K562 (cell line): Measurements from ENCODE around the gene DPP3. TPM values are rescaled to one million over a fixed set of nuclear protein-coding genes. Genes with fewer than 3 reads are reported as not detected.

Source experiments
- ASH1L ChIP-seq: fragments of 450-650 bp; IDR thresholded peaks from 2 replicates; pipeline ENCODE4 v1.6.1; 2018; ENCODE audit warnings: borderline replicate concordance, mild to moderate bottlenecking, low read depth; ENCODE audit not compliant: partially characterized antibody
- BCOR ChIP-seq: fragments of 450-650 bp; IDR thresholded peaks from 2 replicates; pipeline ENCODE4 v1.6.1; 2016
- BHLHE40 ChIP-seq: IDR thresholded peaks from 2 replicates; pipeline ENCODE4 v1.6.1; 2011; ENCODE audit warnings: low read length, improper control_type of control experiment
- CBX2 ChIP-seq: fragments of 200-600 bp; sonication (generic); IDR thresholded peaks from one replicate; pipeline ENCODE4 v1.6.1; 2012; ENCODE audit warnings: mild to moderate bottlenecking, low read length, inconsistent platforms; ENCODE audit not compliant: insufficient read depth, poor library complexity, severe bottlenecking
- DIDO1 ChIP-seq: fragments of 450-650 bp; IDR thresholded peaks from 2 replicates; pipeline ENCODE4 v1.6.1; 2016; ENCODE audit warnings: low read depth, missing biosample characterization, missing genetic modification characterization
- ELF2 ChIP-seq: fragments of 250-450 bp; sonication (Bioruptor Pico); IDR thresholded peaks from 2 replicates; pipeline ENCODE4 v1.5.0; 2021; ENCODE audit warnings: mild to moderate bottlenecking
- GABPA ChIP-seq: fragments of 200-800 bp; sonication (Bioruptor generic); conservative IDR thresholded peaks from 2 replicates; pipeline ENCODE4 v1.6.1; 2016; ENCODE audit warnings: low read depth, missing genetic modification characterization, missing compliant biosample characterization
- GATAD2B ChIP-seq: fragments of 450-650 bp; IDR thresholded peaks from 2 replicates; pipeline ENCODE4 v1.6.1; 2017; ENCODE audit warnings: mild to moderate bottlenecking, borderline replicate concordance
- LCOR ChIP-seq: sonication (generic); formaldehyde crosslinking; IDR thresholded peaks from 2 replicates; pipeline ENCODE4 v1.8.0; 2022; ENCODE audit warnings: mild to moderate bottlenecking, missing genetic modification reagents
- MAFK ChIP-seq: IDR thresholded peaks from 2 replicates; pipeline ENCODE4 v1.6.1; 2011; ENCODE audit warnings: low read length, improper control_type of control experiment
- MCM5 ChIP-seq: fragments of 450-650 bp; IDR thresholded peaks from 2 replicates; pipeline ENCODE4 v1.6.1; 2016; ENCODE audit warnings: low read depth
- MYC ChIP-seq, 2 experiments: fragments of 250-450 bp in 1 of 2; sonication (Bioruptor Pico) in 1 of 2; IDR thresholded peaks; 2 replicates each; pipeline versions ENCODE4 v1.5.1 to v1.6.1; 2012 to 2021; ENCODE audit warnings: low read depth in 2 of 2, borderline replicate concordance in 1 of 2, improper control_type of control experiment in 1 of 2, low read length in 1 of 2, mild to moderate bottlenecking in 1 of 2, moderate library complexity in 1 of 2
- NCOA4 ChIP-seq: fragments of 450-650 bp; IDR thresholded peaks from 2 replicates; pipeline ENCODE4 v1.6.1; 2018; ENCODE audit warnings: mild to moderate bottlenecking; ENCODE audit not compliant: partially characterized antibody
- NRF1 ChIP-seq, 2 experiments: fragments of 450-650 bp; IDR thresholded peaks in 1 of 2; conservative IDR thresholded peaks in 1 of 2; 2 replicates each; pipeline ENCODE4 v1.6.1; 2014; ENCODE audit warnings: mild to moderate bottlenecking in 2 of 2
- NUFIP1 ChIP-seq: fragments of 450-650 bp; IDR thresholded peaks from 2 replicates; pipeline ENCODE4 v1.6.1; 2018; ENCODE audit not compliant: partially characterized antibody
- POLR2A ChIP-seq: fragments of 450-650 bp; conservative IDR thresholded peaks from 2 replicates; pipeline ENCODE4 v1.6.1; 2016
- PRMT5 ChIP-seq: sonication (generic); formaldehyde crosslinking; IDR thresholded peaks from 2 replicates; pipeline ENCODE4 v1.5.0; 2020; ENCODE audit warnings: missing genetic modification reagents
- SIN3B ChIP-seq: fragments of 450-650 bp; IDR thresholded peaks from 2 replicates; pipeline ENCODE4 v1.6.1; 2017; ENCODE audit warnings: low read depth, mild to moderate bottlenecking, moderate library complexity
- SMAD1 ChIP-seq: fragments of 150-350 bp; IDR thresholded peaks from 2 replicates; pipeline ENCODE4 v1.6.1; 2014; ENCODE audit warnings: low read length, low read depth; ENCODE audit not compliant: partially characterized antibody
- TBP ChIP-seq: optimal IDR thresholded peaks from 2 replicates; pipeline ENCODE3; 2011; ENCODE audit warnings: low read depth, low read length, improper control_type of control experiment
- TCF3 ChIP-seq: sonication (generic); formaldehyde crosslinking; IDR thresholded peaks from 2 replicates; pipeline ENCODE4 v1.4.0; 2020; ENCODE audit warnings: mild to moderate bottlenecking, missing genetic modification reagents
- TEAD4 ChIP-seq, 2 experiments: sonication (generic) in 1 of 2; formaldehyde crosslinking in 1 of 2; IDR thresholded peaks; 2 replicates each; pipeline versions ENCODE4 v1.6.1 to v1.8.0; 2012 to 2022; ENCODE audit warnings: borderline replicate concordance in 1 of 2, inconsistent platforms in 1 of 2, low read length in 1 of 2, mild to moderate bottlenecking in 1 of 2, missing genetic modification reagents in 1 of 2
- ZFP30 ChIP-seq: fragments of 250-450 bp; sonication (Bioruptor Pico); IDR thresholded peaks from 2 replicates; pipeline ENCODE4 v1.8.0; 2022; ENCODE audit warnings: moderate library complexity, mild to moderate bottlenecking, inconsistent platforms, borderline replicate concordance
- ZNF124 ChIP-seq: sonication (generic); formaldehyde crosslinking; IDR thresholded peaks from 2 replicates; pipeline ENCODE4 v1.8.1; 2022; ENCODE audit warnings: missing genetic modification reagents
- ZNF57 ChIP-seq: fragments of 450-650 bp; formaldehyde crosslinking; IDR thresholded peaks from 2 replicates; pipeline ENCODE4 v1.4.0; 2020; ENCODE audit warnings: mild to moderate bottlenecking, moderate library complexity
- polyA plus RNA-seq, 8 experiments: library from polyadenylated mRNA; depleted of rRNA in 4 of 8; stranded (reverse) in 5 of 8; unstranded in 3 of 8; fragments of >200 nt; fragmentation: Nextera tagmentation in 2 of 8; fragmentation: Illumina TruSeq in 1 of 8; extraction: Ambion mirVana in 2 of 8; extraction: Trizol in 1 of 8; gene quantifications; 2 replicates each; pipeline versions ENCODE4 v1.2.1 to v1.2.3, GENCODE V29; 2011 to 2014; ENCODE audit warnings: inconsistent platforms in 1 of 8, missing spikeins in 1 of 8
- total RNA-seq, 7 experiments: library from RNA; depleted of rRNA in 6 of 7; stranded (reverse); fragments of >200 nt in 6 of 7; fragmentation: Illumina TruSeq in 2 of 7; extraction: Trizol in 2 of 7; gene quantifications; 2 replicates each; pipeline versions ENCODE4 v1.2.1 to v1.2.3, GENCODE V29; 2011 to 2021; ENCODE audit warnings: low replicate concordance in 1 of 7
- TF ChIP-seq, protein P1 (sequence below): fragments of 450-650 bp; IDR thresholded peaks from 2 replicates; pipeline ENCODE4 v1.6.1; 2016; ENCODE audit warnings: low read depth, mild to moderate bottlenecking, moderate library complexity
- TF ChIP-seq, protein P2 (sequence below): fragments of 450-650 bp; IDR thresholded peaks from 2 replicates; pipeline ENCODE4 v1.6.1; 2016
- TF ChIP-seq, protein P3 (sequence below): sonication (generic); formaldehyde crosslinking; IDR thresholded peaks from 2 replicates; pipeline ENCODE4 v1.8.0; 2022; ENCODE audit warnings: mild to moderate bottlenecking, missing genetic modification reagents

The DPP3 gene
- total and polyA plus RNA-seq, 9 of the 15 experiments (the other 6 are each of a cell fraction or from before 2014, with no cell fraction given): 3.7 to 69.2 (median 43.3) TPM

DNA sequence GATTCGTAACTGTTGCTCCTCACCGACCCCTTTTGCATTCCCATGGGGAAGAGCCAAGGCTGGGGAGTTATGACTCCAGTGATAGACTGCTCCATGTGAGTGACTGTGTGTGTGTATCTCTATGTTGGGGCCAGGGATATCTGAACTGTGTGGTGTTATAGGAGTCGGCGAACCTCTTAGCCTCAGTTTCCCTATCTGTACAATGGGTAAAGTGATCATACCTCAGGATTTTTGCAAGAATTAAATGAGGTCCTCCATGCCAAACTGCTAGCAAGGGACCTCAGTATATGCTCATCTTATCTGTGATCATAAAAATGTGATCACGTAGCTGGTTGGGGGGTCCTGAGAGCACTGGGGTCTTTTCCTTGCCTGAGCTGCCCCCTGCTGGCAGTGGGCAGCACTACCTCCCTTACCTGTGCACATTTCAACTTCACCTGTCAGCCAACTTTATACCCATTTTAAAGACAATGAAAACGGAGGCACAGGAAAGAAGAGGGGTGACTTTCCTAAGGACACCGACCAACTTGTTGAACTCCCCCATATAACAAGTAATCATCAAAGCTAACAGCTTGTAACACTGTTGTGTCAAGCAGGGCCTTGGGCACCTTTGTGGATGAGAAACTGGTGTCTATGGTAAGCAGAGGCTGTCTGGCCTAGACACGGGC lies 1.4 kb upstream of the DPP3 start (continued):
- TF ChIP-seq, protein P1, sequence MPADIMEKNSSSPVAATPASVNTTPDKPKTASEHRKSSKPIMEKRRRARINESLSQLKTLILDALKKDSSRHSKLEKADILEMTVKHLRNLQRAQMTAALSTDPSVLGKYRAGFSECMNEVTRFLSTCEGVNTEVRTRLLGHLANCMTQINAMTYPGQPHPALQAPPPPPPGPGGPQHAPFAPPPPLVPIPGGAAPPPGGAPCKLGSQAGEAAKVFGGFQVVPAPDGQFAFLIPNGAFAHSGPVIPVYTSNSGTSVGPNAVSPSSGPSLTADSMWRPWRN: no peak
- TF ChIP-seq ASH1L (no peak), TCF3 (CRISPR knock-in tag) (no peak), SIN3B (no peak), PRMT5 (no peak), POLR2A (no peak), MCM5 (no peak), NCOA4 (peak; percentile 65), MYC (IDR thresholded peaks at IDR 0.05; ENCODE audit: low read depth, low read length) (no peak), MYC (CRISPR knock-in tag; IDR thresholded peaks at IDR 0.05; ENCODE audit: borderline replicate concordance, low read depth) (no peak), CBX2 (no peak), BHLHE40 (no peak), LCOR (no peak), BCOR (peak; percentile 97), ZNF124 (CRISPR knock-in tag) (no peak), NUFIP1 (no peak), GATAD2B (peak; percentile 72), TBP (no peak), TEAD4 (IDR thresholded peaks at IDR 0.05; ENCODE audit: low read length) (no peak), TEAD4 (CRISPR knock-in tag; IDR thresholded peaks at IDR 0.05; ENCODE audit: borderline replicate concordance) (peak; percentile 14; the same call in 1 of the 2 replicates), MAFK (no peak), SMAD1 (no peak), ELF2 (CRISPR knock-in tag) (no peak), GABPA (no peak), ZNF57 (no peak), NRF1 (conservative IDR thresholded peaks at IDR 0.05 in 1 of 2, IDR thresholded peaks at IDR 0.05 in 1 of 2) (peak in 1 of 2 experiments; percentile 14; a peak in 1 of 4 replicates), ZFP30 (no peak), DIDO1 (tag) (no peak)
- TF ChIP-seq, protein P2, sequence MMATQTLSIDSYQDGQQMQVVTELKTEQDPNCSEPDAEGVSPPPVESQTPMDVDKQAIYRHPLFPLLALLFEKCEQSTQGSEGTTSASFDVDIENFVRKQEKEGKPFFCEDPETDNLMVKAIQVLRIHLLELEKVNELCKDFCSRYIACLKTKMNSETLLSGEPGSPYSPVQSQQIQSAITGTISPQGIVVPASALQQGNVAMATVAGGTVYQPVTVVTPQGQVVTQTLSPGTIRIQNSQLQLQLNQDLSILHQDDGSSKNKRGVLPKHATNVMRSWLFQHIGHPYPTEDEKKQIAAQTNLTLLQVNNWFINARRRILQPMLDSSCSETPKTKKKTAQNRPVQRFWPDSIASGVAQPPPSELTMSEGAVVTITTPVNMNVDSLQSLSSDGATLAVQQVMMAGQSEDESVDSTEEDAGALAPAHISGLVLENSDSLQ: peak; percentile 83
- TF ChIP-seq, protein P3, sequence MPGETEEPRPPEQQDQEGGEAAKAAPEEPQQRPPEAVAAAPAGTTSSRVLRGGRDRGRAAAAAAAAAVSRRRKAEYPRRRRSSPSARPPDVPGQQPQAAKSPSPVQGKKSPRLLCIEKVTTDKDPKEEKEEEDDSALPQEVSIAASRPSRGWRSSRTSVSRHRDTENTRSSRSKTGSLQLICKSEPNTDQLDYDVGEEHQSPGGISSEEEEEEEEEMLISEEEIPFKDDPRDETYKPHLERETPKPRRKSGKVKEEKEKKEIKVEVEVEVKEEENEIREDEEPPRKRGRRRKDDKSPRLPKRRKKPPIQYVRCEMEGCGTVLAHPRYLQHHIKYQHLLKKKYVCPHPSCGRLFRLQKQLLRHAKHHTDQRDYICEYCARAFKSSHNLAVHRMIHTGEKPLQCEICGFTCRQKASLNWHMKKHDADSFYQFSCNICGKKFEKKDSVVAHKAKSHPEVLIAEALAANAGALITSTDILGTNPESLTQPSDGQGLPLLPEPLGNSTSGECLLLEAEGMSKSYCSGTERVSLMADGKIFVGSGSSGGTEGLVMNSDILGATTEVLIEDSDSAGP (CRISPR knock-in tag): no peak
